SK-MEL-5 (cell line): ENCODE measurements around the gene TOM1L2. TPM values are rescaled to one million over a fixed set of nuclear protein-coding genes. Genes with fewer than 3 reads are reported as not detected.
"Not testable (repeated sequence)": the region's sequence is repeated elsewhere in the genome, so short reads cannot be mapped to it uniquely, and the experiment has no call there.

ENCODE experiments used
- DNase-seq: peaks from one replicate; pipeline ENCODE4 v3.0.0-alpha.2; 2016; ENCODE audit warnings: low read depth, low spot score
- in situ Hi-C: cut with HindIII; loops from 2 replicates; pipeline ENCODE4 v1.10.0; 2016; ENCODE audit warnings: low sequenced_read_pairs, high pct_unique_total_duplicates, low pct_unique_long_range_greater_than_20kb
- total RNA-seq: library from RNA; depleted of rRNA; stranded (reverse); fragments of >200 nt; shearing (Covaris generic); gene quantifications from 2 replicates; pipeline ENCODE4 v1.2.3, GENCODE V29; 2014

Gene TOM1L2
- total RNA-seq, 1 experiment from 2014 or later = 7.7 TPM

DNA sequence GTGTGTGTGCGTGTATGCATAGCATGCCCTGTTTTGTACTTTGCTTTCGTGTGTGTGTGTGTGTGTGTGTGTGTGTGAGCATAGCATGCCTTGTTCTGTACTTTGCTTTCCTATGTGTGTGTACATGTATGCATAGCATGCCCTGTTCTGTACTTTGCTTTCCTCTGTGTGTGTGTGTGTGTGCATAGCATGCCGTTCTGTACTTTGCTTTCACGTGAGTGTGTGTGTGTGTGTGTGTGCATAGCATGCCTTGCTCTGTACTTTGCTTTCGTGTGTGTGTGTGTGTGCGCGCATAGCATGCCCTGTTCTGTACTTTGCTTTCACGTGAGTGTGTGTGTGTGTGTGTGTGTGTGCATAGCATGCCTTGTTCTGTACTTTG lies 27.8 kb upstream of the TOM1L2 start:
- DNase-seq = no peak
- in situ Hi-C loops = no loop called here

DNA sequence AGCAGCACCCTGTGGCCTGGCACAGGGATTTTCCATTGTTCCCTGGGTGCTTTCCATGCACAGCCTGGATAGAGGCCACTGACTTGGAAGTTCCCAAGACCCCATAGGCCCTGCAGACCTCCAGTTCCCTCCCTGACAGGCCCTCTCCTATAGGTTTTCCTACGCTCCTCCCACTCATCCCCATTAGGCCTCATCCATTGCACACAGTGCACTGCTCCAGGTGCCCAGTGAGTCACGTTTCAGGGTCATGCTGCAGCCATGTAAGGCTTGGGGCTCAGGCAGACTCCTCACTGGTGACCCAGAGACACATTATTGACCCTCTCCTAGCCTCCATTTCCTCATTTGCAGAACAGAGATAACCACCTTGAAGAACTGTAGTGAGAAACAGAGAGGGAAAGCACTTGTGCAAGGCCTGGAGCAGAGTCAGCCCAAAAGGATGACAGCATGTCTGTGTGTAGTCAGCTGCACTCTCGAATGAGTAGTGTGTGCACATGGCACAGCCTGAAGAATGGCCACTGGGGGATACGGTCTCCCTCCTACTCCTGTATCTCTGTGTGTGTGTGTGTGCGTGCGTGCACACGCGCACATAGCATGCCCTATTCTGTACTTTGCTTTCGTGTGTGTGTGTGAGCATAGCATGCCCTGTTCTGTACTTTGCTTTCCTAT lies 27.3 kb upstream of the TOM1L2 start:
- DNase-seq = no peak
- in situ Hi-C loops = no loop called here

DNA sequence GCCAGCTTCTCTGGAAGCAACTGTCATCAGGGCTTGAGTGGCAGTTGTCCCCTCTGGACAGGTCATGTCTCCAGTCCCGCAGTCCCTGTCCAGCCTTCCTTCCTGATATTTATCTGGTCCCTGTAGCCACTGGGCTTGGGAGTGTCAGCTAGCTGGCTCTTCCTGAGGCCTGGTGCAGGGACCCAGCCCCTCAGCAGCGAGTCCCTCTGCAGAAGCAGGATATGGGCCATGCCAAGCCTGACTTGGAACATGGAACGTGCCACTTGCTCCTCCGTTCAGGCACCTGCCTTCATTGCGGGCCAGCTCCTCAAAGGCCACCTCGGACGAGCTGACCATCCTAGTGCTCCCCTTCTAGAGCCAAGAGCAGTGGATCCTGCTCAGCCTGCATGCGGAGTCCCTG lies 26.7 kb upstream of the TOM1L2 start:
- DNase-seq = no peak
- in situ Hi-C loops = no loop called here

DNA sequence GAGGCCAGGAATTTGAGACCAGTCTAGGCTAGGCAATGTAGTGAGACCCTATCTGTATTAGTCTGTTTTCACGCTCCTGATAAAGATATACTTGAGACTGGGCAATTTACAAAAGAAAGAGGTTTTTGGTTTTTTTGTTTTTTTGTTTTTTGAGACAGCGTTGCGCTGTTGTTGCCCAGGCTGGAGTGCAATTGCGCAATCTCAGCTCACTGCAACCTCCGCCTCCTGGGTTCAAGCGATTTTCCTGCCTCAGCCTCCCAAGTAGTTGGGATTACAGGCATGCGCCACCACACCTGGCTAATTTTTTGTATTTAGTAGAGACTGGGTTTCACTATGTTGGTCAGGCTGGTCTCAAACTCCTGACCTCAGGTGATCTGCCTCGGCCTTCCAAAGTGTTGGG lies 23.7 kb upstream of the TOM1L2 start:
- in situ Hi-C loops, DNase-seq: not testable (repeated sequence)

DNA sequence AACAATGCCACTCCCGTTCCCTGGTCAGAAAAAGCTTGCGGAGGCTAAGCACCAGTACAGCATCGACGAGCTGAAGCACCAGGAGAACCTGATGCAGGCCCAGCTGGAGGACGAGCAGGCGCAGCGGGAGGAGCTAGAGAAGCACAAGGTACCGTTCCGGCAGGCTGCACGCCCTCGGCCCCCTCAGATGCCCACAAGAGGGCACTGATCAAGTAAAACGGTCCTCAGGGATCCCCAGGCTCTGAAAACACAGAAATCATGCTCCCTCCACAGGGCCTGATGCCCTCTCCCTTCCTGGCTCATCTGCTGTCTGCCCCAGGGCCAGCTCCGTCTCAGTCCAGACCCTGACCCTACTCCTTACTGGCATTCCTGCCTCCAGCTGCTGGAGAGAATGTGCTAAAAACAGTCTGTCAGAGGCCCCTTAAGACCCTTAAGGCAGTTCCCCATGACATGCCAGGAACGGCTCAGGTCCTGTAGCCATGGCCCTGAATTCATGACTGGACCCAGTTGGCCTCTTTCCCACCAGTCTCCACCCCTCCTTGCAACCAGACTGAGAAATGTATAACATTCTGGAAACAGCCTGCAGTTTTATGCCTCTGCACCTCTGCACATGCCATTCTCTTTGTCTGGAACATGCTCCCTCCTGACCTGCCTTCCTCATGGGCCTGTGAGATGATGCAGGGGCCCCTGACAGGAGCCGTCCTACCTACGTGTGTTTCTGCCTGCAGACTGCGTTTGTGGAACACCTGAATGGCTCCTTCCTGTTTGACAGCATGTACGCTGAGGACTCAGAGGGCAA lies 22.3 kb upstream of the TOM1L2 start:
- peak; percentile 72 for DNase-seq

DNA sequence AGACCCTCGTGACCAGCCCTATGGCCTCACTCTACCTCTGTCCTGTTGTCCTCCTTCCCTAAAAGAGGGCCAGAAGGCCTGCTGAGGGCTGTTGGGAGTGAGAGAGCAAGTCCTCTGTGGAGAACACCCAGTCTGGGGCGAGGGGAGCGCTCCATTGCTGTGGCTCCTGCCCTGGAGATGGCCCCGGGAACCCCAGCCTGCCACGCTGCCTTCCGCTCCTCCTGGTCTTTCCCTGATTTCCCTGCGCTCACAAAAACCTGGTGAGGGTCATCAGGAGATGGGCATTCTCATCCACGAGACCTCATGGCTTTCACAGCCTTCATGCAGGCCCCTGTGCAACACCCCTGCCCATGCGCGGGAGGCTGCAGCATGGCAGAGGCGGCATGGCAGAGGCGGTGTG lies 21.7 kb upstream of the TOM1L2 start:
- in situ Hi-C loops = no loop called here

More for the DNA sequence above, 22.3 kb upstream of the TOM1L2 start:
- in situ Hi-C loops = no loop called here

DNA sequence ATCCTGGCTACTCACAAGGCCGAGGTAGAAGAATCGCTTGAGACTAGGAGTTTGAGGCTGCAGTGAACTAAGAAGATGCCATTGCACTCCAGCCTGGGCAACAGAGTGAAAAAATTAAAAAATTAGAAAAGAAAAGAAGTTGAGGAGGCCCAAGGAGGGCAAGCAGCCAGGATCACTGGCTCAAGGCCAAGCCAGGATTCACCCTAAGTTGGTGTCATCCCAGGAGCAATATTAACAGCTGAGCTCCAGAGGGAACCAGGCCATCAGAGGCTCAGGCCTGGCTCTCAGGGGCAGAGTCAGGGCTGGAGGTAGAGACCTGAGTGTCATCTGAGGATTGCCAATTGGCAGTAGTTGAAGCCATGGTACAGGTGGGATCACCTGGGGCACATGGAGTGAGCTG lies 21.2 kb upstream of the TOM1L2 start:
- in situ Hi-C loops = no loop called here
- no peak for DNase-seq

More for the DNA sequence above, 21.7 kb upstream of the TOM1L2 start:
- no peak for DNase-seq

DNA sequence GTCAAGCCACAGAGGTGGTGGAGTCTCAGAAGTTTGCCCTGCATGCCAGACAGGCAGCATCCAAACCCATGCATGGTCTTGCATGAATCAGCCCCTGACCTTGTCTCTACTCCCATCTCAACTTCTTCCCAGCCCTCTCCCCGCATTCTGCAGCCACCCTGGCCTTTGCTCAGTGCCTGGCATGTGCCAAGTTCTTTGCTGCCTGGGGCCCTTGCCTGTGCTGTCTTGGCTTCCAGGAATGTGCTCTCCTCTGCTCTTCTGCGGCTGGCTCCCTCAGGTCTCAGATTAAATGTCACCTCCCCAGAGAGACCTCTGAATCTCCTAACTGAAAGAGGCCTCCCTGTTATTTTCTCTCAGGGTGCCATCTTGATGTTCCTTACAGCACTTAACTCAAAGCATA lies 18.1 kb upstream of the TOM1L2 start:
- in situ Hi-C loops = no loop called here
- peak; percentile 49 for DNase-seq

DNA sequence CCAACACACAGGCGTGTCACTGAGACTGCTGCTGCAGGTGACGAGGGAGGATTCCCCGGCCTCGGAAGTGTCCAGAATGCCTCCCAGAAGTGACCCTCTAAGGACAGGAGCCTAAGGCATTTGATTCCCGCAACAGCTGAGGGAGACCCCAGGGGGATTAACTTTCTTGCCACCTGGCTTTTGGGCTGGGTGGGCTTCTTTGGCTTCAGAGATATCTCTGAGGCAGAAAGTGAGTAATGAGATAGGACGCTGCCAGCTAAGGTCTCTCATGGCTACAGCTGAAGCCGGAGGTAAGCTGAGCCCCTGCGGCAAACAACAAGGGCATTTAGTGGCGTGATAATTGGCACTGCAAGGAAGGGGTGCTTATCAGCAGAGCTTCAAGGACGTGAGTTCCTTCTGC lies 17.4 kb upstream of the TOM1L2 start:
- DNase-seq = no peak
- in situ Hi-C loops = no loop called here

DNA sequence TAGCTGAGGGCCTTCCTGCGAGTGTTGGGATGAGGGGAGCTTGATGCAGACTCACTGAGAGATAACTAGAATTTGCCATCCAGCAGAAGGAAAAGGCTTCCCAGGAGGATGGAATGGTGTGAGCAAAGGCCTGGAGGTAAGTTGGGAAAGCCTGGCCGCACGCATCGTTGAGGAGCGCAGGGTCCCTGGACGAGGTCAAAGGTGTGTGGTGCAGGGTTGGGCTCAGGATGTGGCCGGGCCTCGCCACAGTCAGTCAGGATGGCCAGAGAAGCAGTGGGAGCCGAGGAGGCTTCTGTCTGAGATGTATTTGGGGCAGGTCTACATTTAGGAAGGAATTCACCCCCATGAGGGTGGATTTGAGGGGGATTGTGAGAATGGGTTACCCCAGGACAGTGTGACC lies 16.9 kb upstream of the TOM1L2 start:
- DNase-seq = no peak
- in situ Hi-C loops = no loop called here

DNA sequence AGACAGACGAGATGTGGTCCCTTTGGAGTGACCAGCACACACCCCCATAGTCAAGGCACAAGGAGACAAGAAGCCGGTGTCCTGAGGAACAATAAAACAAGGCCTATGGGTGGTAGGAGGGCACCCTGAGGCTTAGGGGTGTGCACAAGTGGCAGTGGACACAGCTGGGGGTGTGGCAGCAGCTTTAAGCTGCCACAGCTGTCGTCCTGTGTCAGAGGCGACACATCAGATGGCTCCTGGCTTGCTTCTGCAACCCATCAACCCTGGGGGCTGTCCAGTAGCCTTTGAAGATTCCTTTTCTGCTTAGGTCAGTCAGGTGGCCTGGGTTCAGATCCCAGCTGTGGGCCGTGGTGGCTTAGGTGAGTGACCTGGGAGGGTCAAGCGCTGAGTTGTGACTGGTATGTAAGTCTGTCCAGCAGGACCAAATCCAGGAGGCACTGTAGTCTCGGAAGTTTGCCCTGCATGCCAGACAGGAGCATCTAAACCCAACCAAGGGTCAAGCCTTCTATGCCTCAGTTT lies 16.3 kb upstream of the TOM1L2 start:
- in situ Hi-C loops = no loop called here
- DNase-seq = no peak

DNA sequence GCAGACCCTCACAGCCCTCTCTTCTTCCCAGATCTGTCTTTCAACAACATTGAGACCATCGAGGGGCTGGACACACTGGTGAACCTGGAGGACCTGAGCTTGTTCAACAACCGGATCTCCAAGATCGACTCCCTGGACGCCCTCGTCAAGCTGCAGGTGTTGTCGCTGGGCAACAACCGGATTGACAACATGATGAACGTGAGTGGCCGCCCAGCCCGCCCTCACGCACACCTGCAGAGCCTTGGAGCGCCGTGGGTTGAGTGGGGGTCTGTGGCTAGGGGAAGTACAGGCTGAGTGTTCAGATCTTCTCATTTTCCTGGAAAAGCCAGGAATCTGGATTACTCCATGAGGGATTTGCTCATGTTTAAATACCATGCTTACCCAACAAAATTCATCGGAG lies 15.7 kb upstream of the TOM1L2 start:
- in situ Hi-C loops = no loop called here
- DNase-seq = no peak

DNA sequence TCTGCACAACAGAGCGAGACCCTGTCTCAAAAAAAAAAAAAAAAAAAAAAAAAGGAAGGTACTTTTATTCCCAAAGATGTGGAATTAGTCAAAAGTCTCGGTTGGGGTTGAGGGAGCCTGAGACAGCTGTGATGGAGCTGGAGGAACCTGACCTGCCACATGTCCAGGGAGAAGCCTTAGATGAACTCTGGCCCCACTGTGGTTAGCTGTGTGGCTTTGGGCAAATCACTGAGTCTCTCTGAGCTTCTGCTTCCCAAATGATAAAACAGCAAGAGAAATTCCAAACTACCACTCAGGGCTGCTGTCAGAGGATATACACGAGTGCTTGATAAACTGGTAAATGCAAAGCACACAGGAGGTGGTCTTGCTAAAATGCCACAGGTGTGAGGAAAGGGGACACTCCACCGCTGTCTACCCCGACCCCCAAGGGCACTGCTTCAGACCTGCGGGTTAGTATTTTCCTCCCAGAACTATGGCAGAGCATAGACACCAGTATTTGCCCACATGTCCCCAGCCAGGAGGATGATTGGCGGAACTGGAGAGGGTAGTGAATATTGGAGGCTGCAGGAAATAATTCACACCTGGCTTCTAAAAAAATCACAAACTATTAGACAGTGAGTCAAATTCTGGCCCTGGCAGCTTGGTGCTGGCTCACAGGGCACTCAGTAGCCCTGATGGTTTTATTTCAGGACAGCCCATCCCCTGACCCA lies 15.1 kb upstream of the TOM1L2 start:
- no peak for DNase-seq
- in situ Hi-C loops = no loop called here

DNA sequence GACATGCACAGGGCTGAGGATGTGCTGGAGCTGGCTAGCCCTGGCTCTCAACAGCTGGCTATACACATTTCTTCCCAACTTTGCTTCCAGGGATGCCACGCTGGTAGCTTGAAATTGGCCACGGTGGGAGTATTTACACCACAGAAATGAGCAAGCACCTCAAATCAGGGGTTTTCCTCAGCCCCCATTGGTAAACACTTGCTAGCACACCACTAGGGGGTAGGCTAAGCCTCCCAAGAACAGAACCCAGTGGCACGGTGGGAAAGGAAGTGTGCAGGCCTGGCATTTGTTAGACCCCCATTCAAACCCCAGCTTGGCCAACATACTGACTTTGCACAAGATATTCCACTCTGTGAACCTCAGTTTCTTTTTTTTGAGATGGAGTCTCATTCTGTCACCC lies 13.4 kb upstream of the TOM1L2 start:
- peak; percentile 47 for DNase-seq
- in situ Hi-C loops = no loop called here

DNA sequence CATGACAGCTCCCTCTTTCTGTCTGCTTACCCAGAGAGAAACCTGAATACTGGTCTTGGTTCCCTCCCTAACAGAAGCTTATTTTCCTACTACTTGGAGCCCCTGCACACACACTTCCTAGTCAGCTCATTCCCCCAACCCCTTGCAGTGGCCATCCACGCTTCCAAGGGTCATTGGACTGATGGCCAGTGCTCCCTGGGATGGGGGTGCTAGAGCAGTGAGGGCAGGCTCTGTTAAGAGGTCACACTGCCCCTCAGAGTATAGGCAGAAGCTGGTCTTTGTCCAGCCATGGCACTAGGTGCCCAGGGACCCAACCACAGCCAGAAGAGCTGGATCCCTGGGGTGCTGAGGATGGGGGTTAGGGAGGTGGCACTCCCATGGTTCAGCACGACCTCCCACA lies 13.0 kb upstream of the TOM1L2 start:
- no peak for DNase-seq
- in situ Hi-C loops = no loop called here

DNA sequence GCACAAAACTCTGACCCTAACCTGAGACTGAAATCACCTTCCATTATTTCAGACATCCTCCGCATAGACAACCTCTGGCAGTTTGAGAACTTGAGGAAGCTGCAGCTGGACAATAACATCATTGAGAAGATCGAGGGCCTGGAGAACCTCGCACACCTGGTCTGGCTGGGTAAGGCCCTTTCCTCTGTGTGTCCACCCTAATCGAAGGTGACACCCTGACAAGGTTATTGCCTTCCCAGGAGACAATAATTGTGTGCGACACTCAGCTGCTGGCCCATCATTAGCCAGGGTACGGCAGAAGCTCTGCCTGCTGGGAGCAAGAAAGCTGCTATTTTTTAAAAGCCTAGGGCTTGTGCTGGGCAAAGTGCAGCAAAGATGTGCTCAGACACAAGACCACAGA lies 11.6 kb upstream of the TOM1L2 start:
- in situ Hi-C loops = no loop called here
- no peak for DNase-seq

DNA sequence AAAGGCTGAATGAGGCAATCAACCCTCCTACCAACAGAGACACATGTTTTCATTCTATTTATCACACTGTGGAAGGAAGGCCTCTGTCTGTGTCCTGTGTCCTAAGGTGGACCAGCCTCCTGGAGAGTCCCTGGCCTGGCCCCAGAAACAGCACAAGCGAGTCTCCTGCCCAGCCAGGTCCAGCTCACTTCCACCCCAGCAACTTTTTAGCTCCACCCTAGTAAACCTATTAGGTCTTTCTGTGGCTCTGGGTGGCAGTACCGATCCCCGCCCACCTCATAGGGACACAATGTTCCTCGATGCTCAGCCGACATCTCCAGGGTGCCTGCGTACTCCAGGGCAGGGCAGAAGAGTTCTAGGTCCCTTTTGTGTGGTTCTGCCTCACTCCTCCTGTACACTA lies 11.2 kb upstream of the TOM1L2 start:
- in situ Hi-C loops = no loop called here
- no peak for DNase-seq

DNA sequence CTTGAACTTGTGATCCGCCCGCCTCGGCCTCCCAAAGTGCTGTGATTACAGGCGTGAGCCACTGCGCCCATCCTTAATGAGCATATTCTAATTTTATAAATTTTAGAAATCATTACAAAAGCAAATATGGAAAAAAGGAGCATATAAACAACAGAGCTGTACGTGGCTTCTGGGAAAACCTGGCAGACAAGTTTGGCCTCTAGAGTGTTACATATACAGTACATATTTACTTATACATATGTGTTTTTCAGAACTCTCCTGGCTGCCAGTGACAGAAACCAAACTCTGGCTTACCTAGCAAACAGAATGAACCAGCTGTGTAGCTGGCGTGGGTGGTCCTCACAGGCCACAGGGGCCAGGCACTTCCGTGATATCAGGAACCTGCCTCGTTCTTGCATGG lies 10.6 kb upstream of the TOM1L2 start:
- no peak for DNase-seq
- in situ Hi-C loops = no loop called here
